ENCODE measurements around the gene HOXC4. TPM values are rescaled to one million over a fixed set of nuclear protein-coding genes. Genes with fewer than 3 reads are reported as not detected.

HOXC4 gene
- total RNA-seq, 1 donor, result 3.3 TPM

DNA sequence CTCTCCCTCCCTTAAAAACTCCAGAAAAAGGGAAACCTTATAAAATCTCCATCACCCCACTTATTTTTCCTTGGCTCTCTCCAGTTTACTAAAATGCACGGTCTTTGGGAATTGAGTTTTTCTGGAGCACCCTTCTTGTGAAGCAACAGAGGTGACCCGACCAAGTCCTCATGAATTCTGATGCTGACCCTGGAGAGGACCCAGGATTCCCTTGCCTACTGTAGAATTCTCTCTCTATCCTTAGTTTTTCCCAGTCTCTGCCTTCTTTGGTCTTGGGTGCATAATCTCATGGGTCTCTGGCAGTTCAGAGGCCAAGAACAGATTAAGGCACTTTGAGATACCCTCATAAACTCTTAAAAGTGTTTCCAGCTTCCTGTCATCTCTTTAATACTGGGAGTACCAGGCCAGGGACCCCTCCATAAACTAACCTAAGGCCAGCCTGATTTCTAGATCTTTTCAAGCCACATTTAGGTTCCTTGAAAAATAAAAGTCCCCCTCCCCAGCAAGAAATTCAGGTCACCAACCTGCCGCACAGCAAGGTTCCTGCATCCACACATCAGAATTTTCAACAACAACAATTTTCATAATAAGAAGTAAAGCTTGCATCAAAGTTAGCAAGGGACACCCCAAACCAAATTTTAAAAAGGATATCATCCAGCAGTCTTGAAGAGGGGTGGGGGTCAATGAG is 5.1 kb upstream of the HOXC4 start:
- no peak overlapping the region for H3K4me3 ChIP-seq (ENCODE audit: insufficient read depth, low read length)
- peaks cover 39% of the 10 kb centered on the region for H4K20me1 ChIP-seq (ENCODE audit: insufficient read depth, low read length)
- DNase-seq (ENCODE audit: insufficient read length, low spot score, missing footprints), result peak; percentile 79
- no peaks in the 10 kb centered on the region for H3K27me3 ChIP-seq (ENCODE audit: insufficient read depth, low read length)
- H3K4me1 ChIP-seq (ENCODE audit: insufficient read depth, low read length), result peaks cover 3% of the 10 kb centered on the region
- H3K36me3 ChIP-seq (ENCODE audit: insufficient read depth, low read length), result no peaks in the 10 kb centered on the region
- no peaks in the 10 kb centered on the region for H3K9me3 ChIP-seq (ENCODE audit: low read depth, low read length)
- no peak overlapping the region for H3K27ac ChIP-seq (ENCODE audit: low read depth, low read length)
- H3K4me2 ChIP-seq (ENCODE audit: insufficient read depth, low read length), result no peak overlapping the region
- H2AFZ ChIP-seq (ENCODE audit: low read length), result no peak overlapping the region
- TF ChIP-seq, protein P1, sequence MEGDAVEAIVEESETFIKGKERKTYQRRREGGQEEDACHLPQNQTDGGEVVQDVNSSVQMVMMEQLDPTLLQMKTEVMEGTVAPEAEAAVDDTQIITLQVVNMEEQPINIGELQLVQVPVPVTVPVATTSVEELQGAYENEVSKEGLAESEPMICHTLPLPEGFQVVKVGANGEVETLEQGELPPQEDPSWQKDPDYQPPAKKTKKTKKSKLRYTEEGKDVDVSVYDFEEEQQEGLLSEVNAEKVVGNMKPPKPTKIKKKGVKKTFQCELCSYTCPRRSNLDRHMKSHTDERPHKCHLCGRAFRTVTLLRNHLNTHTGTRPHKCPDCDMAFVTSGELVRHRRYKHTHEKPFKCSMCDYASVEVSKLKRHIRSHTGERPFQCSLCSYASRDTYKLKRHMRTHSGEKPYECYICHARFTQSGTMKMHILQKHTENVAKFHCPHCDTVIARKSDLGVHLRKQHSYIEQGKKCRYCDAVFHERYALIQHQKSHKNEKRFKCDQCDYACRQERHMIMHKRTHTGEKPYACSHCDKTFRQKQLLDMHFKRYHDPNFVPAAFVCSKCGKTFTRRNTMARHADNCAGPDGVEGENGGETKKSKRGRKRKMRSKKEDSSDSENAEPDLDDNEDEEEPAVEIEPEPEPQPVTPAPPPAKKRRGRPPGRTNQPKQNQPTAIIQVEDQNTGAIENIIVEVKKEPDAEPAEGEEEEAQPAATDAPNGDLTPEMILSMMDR (IDR thresholded peaks at IDR 0.05; ENCODE audit: extremely low read depth, low read depth, low read length), result no peak
- H3K79me2 ChIP-seq (ENCODE audit: insufficient read depth, low read length), result peaks cover 12% of the 10 kb centered on the region

DNA sequence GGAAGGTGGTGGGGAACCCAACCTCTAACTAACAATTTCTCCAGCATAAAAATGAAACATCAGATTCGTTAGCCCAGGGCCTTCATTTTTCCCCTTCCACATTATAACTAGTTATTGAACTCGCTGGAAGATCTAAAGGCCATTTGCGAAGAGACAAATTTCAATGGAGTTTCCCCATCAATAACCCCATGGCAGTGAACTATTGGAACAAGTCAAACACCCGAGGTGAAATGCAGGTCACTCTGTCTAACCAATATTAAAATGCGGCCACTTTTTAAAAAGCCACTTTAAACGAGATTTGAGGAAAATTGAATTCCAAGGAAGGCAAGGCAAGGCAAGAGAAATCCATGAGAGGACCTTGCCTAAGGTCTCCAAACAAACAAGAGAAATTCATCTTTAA is 4.5 kb upstream of the HOXC4 start:
- peaks cover 11% of the 10 kb centered on the region for H3K79me2 ChIP-seq (ENCODE audit: insufficient read depth, low read length)
- no peaks in the 10 kb centered on the region for H3K9me3 ChIP-seq (ENCODE audit: low read depth, low read length)
- no peaks in the 10 kb centered on the region for H3K36me3 ChIP-seq (ENCODE audit: insufficient read depth, low read length)
- peaks cover 37% of the 10 kb centered on the region for H4K20me1 ChIP-seq (ENCODE audit: insufficient read depth, low read length)
- no peak overlapping the region for H2AFZ ChIP-seq (ENCODE audit: low read length)
- H3K4me2 ChIP-seq (ENCODE audit: insufficient read depth, low read length), result no peak overlapping the region
- H3K27me3 ChIP-seq (ENCODE audit: insufficient read depth, low read length), result no peaks in the 10 kb centered on the region
- no peak overlapping the region for H3K4me3 ChIP-seq (ENCODE audit: insufficient read depth, low read length)
- DNase-seq (ENCODE audit: insufficient read length, low spot score, missing footprints), result peak; percentile 45
- TF ChIP-seq, protein P1 (IDR thresholded peaks at IDR 0.05; ENCODE audit: extremely low read depth, low read depth, low read length), result no peak
- no peaks in the 10 kb centered on the region for H3K4me1 ChIP-seq (ENCODE audit: insufficient read depth, low read length)
- H3K27ac ChIP-seq (ENCODE audit: low read depth, low read length), result no peak overlapping the region

DNA sequence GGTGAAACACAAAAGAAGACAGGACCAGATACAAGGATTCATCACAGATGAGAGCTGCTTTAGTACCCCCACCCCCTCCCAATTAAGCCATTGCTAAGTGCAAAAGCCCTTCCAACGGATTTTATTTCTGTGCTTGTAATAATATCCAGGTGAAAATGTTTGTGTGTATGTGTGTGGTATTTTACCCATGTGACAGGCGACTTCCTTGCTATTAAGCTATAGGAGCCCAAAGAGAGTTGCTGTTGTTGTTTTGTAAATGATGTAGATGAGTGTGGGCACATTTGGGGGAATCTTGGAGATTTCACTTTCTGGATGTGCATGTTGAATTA is 3.2 kb upstream of the HOXC4 start:
- Histone ChIP-seq H3K27me3 (ENCODE audit: insufficient read depth, low read length) (no peaks in the 10 kb centered on the region), H3K36me3 (ENCODE audit: insufficient read depth, low read length) (no peaks in the 10 kb centered on the region), H3K4me1 (ENCODE audit: insufficient read depth, low read length) (peaks cover 6% of the 10 kb centered on the region), H2AFZ (ENCODE audit: low read length) (no peak overlapping the region), H3K27ac (ENCODE audit: low read depth, low read length) (no peak overlapping the region), H3K79me2 (ENCODE audit: insufficient read depth, low read length) (peaks cover 10% of the 10 kb centered on the region), H3K4me2 (ENCODE audit: insufficient read depth, low read length) (no peak overlapping the region), H3K9me3 (ENCODE audit: low read depth, low read length) (no peaks in the 10 kb centered on the region), H4K20me1 (ENCODE audit: insufficient read depth, low read length) (peaks cover 26% of the 10 kb centered on the region), H3K4me3 (ENCODE audit: insufficient read depth, low read length) (no peak overlapping the region)
- TF ChIP-seq, protein P1 (IDR thresholded peaks at IDR 0.05; ENCODE audit: extremely low read depth, low read depth, low read length), result no peak
- DNase-seq (ENCODE audit: insufficient read length, low spot score, missing footprints), result peak; percentile 31

DNA sequence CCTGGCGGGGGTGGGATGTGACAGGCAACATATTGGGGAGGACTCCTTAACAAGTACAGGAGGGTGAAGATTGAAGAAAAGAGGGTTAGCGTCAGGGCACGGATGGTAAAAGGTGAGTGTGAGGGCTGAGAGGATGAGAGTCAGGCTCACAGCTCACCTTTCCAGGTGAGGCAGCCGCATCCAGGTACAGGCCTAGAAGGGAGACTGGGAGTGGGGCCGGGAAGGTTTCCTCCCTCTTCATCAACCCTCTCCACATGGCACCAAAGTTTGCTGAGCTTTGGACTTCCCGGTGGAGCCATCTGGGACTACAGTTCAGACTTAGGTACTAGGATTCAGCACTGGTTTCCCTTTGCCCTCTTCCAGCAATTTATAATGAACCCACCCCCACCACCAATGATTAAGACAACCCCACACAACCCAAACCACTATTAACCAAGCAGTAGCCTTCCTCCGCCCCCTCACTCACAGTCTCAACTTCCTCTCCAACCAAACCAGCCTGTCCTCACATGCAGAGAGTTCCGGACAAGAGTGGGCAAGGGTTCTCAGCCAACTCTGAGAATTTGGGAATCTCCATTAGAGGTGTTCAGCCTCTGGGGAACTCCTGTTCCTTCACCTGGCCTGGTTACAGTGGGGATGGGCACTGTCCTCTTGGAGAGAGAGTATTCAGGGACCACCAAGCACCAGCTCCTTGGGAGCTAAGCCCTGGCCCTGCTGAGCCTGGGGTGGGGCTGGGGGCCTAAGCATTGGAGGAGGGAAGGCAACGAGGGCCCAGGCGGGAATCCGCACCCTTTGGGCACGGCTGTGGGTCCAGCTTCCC is 2.4 kb upstream of the HOXC4 start:
- H3K36me3 ChIP-seq (ENCODE audit: insufficient read depth, low read length), result no peaks in the 10 kb centered on the region
- no peak overlapping the region for H2AFZ ChIP-seq (ENCODE audit: low read length)
- H3K27ac ChIP-seq (ENCODE audit: low read depth, low read length), result no peak overlapping the region
- TF ChIP-seq, protein P1 (IDR thresholded peaks at IDR 0.05; ENCODE audit: extremely low read depth, low read depth, low read length), result no peak
- H3K4me3 ChIP-seq (ENCODE audit: insufficient read depth, low read length), result no peak overlapping the region
- no peak overlapping the region for H3K4me2 ChIP-seq (ENCODE audit: insufficient read depth, low read length)
- H3K79me2 ChIP-seq (ENCODE audit: insufficient read depth, low read length), result peaks cover 7% of the 10 kb centered on the region
- peaks cover 25% of the 10 kb centered on the region for H4K20me1 ChIP-seq (ENCODE audit: insufficient read depth, low read length)
- peak; percentile 56 for DNase-seq (ENCODE audit: insufficient read length, low spot score, missing footprints)
- peaks cover 6% of the 10 kb centered on the region for H3K4me1 ChIP-seq (ENCODE audit: insufficient read depth, low read length)
- no peaks in the 10 kb centered on the region for H3K27me3 ChIP-seq (ENCODE audit: insufficient read depth, low read length)
- no peaks in the 10 kb centered on the region for H3K9me3 ChIP-seq (ENCODE audit: low read depth, low read length)

Data from osteoblast (primary cell).